K562 (cell line): ENCODE measurements around the gene E2F3. TPM values are rescaled to one million over a fixed set of nuclear protein-coding genes. Genes with fewer than 3 reads are reported as not detected.

ENCODE experiments used
- CCAR2 ChIP-seq: fragments of 200-400 bp; formaldehyde crosslinking; IDR thresholded peaks from 2 replicates; pipeline ENCODE4 v1.6.1; 2017; ENCODE audit warnings: mild to moderate bottlenecking, low read depth, low read length
- CTBP1 ChIP-seq: fragments of 450-650 bp; IDR thresholded peaks from 2 replicates; pipeline ENCODE4 v1.6.1; 2016; ENCODE audit warnings: borderline replicate concordance
- DACH1 ChIP-seq: fragments of 450-650 bp; IDR thresholded peaks from 2 replicates; pipeline ENCODE4 v1.6.1; 2018; ENCODE audit not compliant: partially characterized antibody
- GATAD2B ChIP-seq: fragments of 450-650 bp; IDR thresholded peaks from 2 replicates; pipeline ENCODE4 v1.6.1; 2017; ENCODE audit warnings: mild to moderate bottlenecking, borderline replicate concordance
- HIVEP1 ChIP-seq: fragments of 250-450 bp; sonication (Bioruptor Pico); IDR thresholded peaks from 2 replicates; pipeline ENCODE4 v1.4.0; 2020; ENCODE audit warnings: mild to moderate bottlenecking
- HLTF ChIP-seq: fragments of 450-650 bp; IDR thresholded peaks from 2 replicates; pipeline ENCODE4 v1.6.1; 2016
- HNRNPH1 ChIP-seq: fragments of 200-400 bp; formaldehyde crosslinking; optimal IDR thresholded peaks from 2 replicates; pipeline ENCODE3; 2017; ENCODE audit warnings: low read depth, mild to moderate bottlenecking, low read length, moderate library complexity
- KLF13 ChIP-seq: fragments of 450-650 bp; IDR thresholded peaks from 2 replicates; pipeline ENCODE4 v1.6.1; 2016; ENCODE audit warnings: missing genetic modification characterization, low read depth, mild to moderate bottlenecking, missing compliant biosample characterization, moderate library complexity, borderline replicate concordance
- MEIS2 ChIP-seq: fragments of 450-650 bp; IDR thresholded peaks from 2 replicates; pipeline ENCODE4 v1.6.1; 2014; ENCODE audit warnings: mild to moderate bottlenecking; ENCODE audit not compliant: partially characterized antibody
- MTA3 ChIP-seq: fragments of 450-650 bp; formaldehyde crosslinking; IDR thresholded peaks from 2 replicates; pipeline ENCODE4 v1.6.1; 2017; ENCODE audit warnings: mild to moderate bottlenecking, borderline replicate concordance
- MYC ChIP-seq, 2 experiments: fragments of 250-450 bp in 1 of 2; sonication (Bioruptor Pico) in 1 of 2; IDR thresholded peaks; 2 replicates each; pipeline versions ENCODE4 v1.5.1 to v1.6.1; 2012 to 2021; ENCODE audit warnings: low read depth in 2 of 2, borderline replicate concordance in 1 of 2, improper control_type of control experiment in 1 of 2, low read length in 1 of 2, mild to moderate bottlenecking in 1 of 2, moderate library complexity in 1 of 2
- NBN ChIP-seq: fragments of 450-650 bp; IDR thresholded peaks from 2 replicates; pipeline ENCODE4 v1.6.1; 2016; ENCODE audit warnings: low read depth, mild to moderate bottlenecking
- NFXL1 ChIP-seq: fragments of 450-650 bp; formaldehyde crosslinking; IDR thresholded peaks from 2 replicates; pipeline ENCODE4 v1.4.0; 2021; ENCODE audit warnings: mild to moderate bottlenecking
- PTBP1 ChIP-seq: fragments of 200-400 bp; formaldehyde crosslinking; IDR thresholded peaks from 2 replicates; pipeline ENCODE4 v1.6.1; 2017; ENCODE audit warnings: low read depth, low read length
- RB1 ChIP-seq: fragments of 450-650 bp; IDR thresholded peaks from 2 replicates; pipeline ENCODE4 v1.6.1; 2017; ENCODE audit warnings: low read depth, mild to moderate bottlenecking
- RNF2 ChIP-seq: sonication (generic); IDR thresholded peaks from 2 replicates; pipeline ENCODE4 v1.6.1; 2016
- SUPT5H ChIP-seq: fragments of 450-650 bp; IDR thresholded peaks from 2 replicates; pipeline ENCODE4 v1.6.1; 2016
- TAF7 ChIP-seq: fragments of 450-650 bp; IDR thresholded peaks from 2 replicates; pipeline ENCODE4 v1.6.1; 2016; ENCODE audit warnings: missing genetic modification characterization, missing compliant biosample characterization
- XRCC3 ChIP-seq: fragments of 450-650 bp; IDR thresholded peaks from 2 replicates; pipeline ENCODE4 v1.6.1; 2017; ENCODE audit warnings: mild to moderate bottlenecking, moderate library complexity
- YBX1 ChIP-seq: fragments of 450-650 bp; IDR thresholded peaks from 2 replicates; pipeline ENCODE4 v1.7.1; 2016; ENCODE audit warnings: mild to moderate bottlenecking
- ZBTB34 ChIP-seq: fragments of 250-450 bp; sonication (Bioruptor Pico); IDR thresholded peaks from 2 replicates; pipeline ENCODE4 v1.8.0; 2021; ENCODE audit warnings: mild to moderate bottlenecking, moderate library complexity
- ZFP30 ChIP-seq: fragments of 250-450 bp; sonication (Bioruptor Pico); IDR thresholded peaks from 2 replicates; pipeline ENCODE4 v1.8.0; 2022; ENCODE audit warnings: moderate library complexity, mild to moderate bottlenecking, inconsistent platforms, borderline replicate concordance
- ZFP36 ChIP-seq: fragments of 150-350 bp; IDR thresholded peaks from 2 replicates; pipeline ENCODE4 v1.6.1; 2018; ENCODE audit warnings: low read length, low read depth; ENCODE audit not compliant: partially characterized antibody
- ZFPM2 ChIP-seq: fragments of 250-450 bp; sonication (Bioruptor Pico); IDR thresholded peaks from 2 replicates; pipeline ENCODE4 v1.5.1; 2022; ENCODE audit warnings: mild to moderate bottlenecking
- ZNF217 ChIP-seq: sonication (generic); formaldehyde crosslinking; IDR thresholded peaks from 2 replicates; pipeline ENCODE4 v1.8.0; 2022; ENCODE audit warnings: mild to moderate bottlenecking, missing genetic modification reagents
- ZNF445 ChIP-seq: fragments of 250-450 bp; sonication (Bioruptor Pico); IDR thresholded peaks from 2 replicates; pipeline ENCODE4 v1.4.0; 2020; ENCODE audit warnings: low read depth, mild to moderate bottlenecking, moderate library complexity
- ZNF695 ChIP-seq: fragments of 450-650 bp; formaldehyde crosslinking; IDR thresholded peaks from 2 replicates; pipeline ENCODE4 v1.4.0; 2020; ENCODE audit warnings: mild to moderate bottlenecking, moderate library complexity
- polyA plus RNA-seq, 8 experiments: library from polyadenylated mRNA; depleted of rRNA in 4 of 8; stranded (reverse) in 5 of 8; unstranded in 3 of 8; fragments of >200 nt; fragmentation: Nextera tagmentation in 2 of 8; fragmentation: Illumina TruSeq in 1 of 8; extraction: Ambion mirVana in 2 of 8; extraction: Trizol in 1 of 8; gene quantifications; 2 replicates each; pipeline versions ENCODE4 v1.2.1 to v1.2.3, GENCODE V29; 2011 to 2014; ENCODE audit warnings: inconsistent platforms in 1 of 8, missing spikeins in 1 of 8
- total RNA-seq, 7 experiments: library from RNA; depleted of rRNA in 6 of 7; stranded (reverse); fragments of >200 nt in 6 of 7; fragmentation: Illumina TruSeq in 2 of 7; extraction: Trizol in 2 of 7; gene quantifications; 2 replicates each; pipeline versions ENCODE4 v1.2.1 to v1.2.3, GENCODE V29; 2011 to 2021; ENCODE audit warnings: low replicate concordance in 1 of 7
- TF ChIP-seq, protein P1 (sequence below): fragments of 450-650 bp; IDR thresholded peaks from 2 replicates; pipeline ENCODE4 v1.7.0; 2016; ENCODE audit warnings: borderline replicate concordance
- TF ChIP-seq, protein P2 (sequence below): sonication (generic); IDR thresholded peaks from 2 replicates; pipeline ENCODE4 v1.6.1; 2016

The E2F3 gene
- total and polyA plus RNA-seq, 9 of the 15 experiments (the other 6 are each of a cell fraction or from before 2014, with no cell fraction given) = 11.1 to 44.7 (median 27.2) TPM

DNA sequence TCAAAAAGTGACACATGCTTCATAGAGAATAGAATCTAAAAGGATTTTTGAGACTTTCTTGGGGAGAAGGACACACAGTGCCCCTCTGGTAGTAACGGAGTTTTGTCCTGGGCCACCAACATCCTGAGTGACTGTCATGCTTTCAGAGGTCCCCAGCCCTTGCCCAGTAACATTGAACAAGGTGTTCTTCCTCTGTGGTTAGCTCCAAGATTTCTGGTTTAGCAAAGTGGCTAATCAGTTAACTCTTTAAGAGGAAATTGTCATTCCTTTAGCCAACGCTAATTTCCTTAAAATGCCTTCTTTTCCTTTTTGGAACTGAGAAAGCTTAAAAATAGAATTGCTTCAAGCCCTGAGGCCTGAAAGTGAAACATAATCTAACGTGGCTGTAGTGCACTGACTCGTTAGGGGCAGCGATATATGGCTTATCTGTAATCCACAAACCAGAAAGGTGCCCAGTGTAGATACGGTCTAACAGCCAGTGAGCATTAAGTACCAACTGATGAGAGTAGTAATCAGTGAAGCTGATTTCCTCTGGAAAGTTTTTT is 7.8 kb downstream of the E2F3 start (continued):
- TF ChIP-seq ZBTB34 (CRISPR knock-in tag) (no peak), CTBP1 (peak; percentile 68; the same call in 1 of the 2 replicates), DACH1 (peak; percentile 79), CCAR2 (no peak), TAF7 (tag) (no peak), ZFP36 (no peak), NBN (peak; percentile 30; the same call in 1 of the 2 replicates), NFXL1 (CRISPR knock-in tag) (no peak), XRCC3 (no peak), ZFPM2 (no peak), HNRNPH1 (no peak), ZFP30 (no peak), ZNF695 (no peak), MTA3 (peak; percentile 69; the same call in 1 of the 2 replicates), SUPT5H (no peak), RB1 (no peak), GATAD2B (no peak; the same call in 1 of the 2 replicates), ZNF445 (CRISPR knock-in tag) (no peak), MEIS2 (no peak), PTBP1 (no peak), HLTF (no peak), RNF2 (peak; percentile 72; the same call in 1 of the 2 replicates), ZNF217 (CRISPR knock-in tag) (no peak), KLF13 (no peak), YBX1 (no peak), MYC (IDR thresholded peaks at IDR 0.05; ENCODE audit: low read depth, low read length) (no peak), MYC (CRISPR knock-in tag; IDR thresholded peaks at IDR 0.05; ENCODE audit: borderline replicate concordance, low read depth) (no peak), HIVEP1 (CRISPR knock-in tag) (no peak)
- TF ChIP-seq, protein P1, sequence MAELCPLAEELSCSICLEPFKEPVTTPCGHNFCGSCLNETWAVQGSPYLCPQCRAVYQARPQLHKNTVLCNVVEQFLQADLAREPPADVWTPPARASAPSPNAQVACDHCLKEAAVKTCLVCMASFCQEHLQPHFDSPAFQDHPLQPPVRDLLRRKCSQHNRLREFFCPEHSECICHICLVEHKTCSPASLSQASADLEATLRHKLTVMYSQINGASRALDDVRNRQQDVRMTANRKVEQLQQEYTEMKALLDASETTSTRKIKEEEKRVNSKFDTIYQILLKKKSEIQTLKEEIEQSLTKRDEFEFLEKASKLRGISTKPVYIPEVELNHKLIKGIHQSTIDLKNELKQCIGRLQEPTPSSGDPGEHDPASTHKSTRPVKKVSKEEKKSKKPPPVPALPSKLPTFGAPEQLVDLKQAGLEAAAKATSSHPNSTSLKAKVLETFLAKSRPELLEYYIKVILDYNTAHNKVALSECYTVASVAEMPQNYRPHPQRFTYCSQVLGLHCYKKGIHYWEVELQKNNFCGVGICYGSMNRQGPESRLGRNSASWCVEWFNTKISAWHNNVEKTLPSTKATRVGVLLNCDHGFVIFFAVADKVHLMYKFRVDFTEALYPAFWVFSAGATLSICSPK = no peak
- TF ChIP-seq, protein P2, sequence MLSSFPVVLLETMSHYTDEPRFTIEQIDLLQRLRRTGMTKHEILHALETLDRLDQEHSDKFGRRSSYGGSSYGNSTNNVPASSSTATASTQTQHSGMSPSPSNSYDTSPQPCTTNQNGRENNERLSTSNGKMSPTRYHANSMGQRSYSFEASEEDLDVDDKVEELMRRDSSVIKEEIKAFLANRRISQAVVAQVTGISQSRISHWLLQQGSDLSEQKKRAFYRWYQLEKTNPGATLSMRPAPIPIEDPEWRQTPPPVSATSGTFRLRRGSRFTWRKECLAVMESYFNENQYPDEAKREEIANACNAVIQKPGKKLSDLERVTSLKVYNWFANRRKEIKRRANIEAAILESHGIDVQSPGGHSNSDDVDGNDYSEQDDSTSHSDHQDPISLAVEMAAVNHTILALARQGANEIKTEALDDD = peak; percentile 97
